Gastroesophageal sphincter (tissue), 4 donors: ENCODE data around the gene R3HDM2. TPM values are rescaled to one million over a fixed set of nuclear protein-coding genes. Genes with fewer than 3 reads are reported as not detected.
"Not testable (repeated sequence)": the region's sequence is repeated elsewhere in the genome, so short reads cannot be mapped to it uniquely, and the experiment has no call there.

Experiments used
- ATAC-seq: fragments of 150-250 bp; one replicate; pipeline ENCODE4 v1.9.1; 2016; ENCODE audit warnings: mild to moderate bottlenecking, moderate library complexity
- H3K27ac ChIP-seq, 4 donors: fragments of 200-600 bp; sonication (generic) in 3 of 4; 1 replicate in 3 of 4; 2 replicates in 1 of 4; pipeline ENCODE4 v1.5.1; 2016 to 2019
- H3K27me3 ChIP-seq: fragments of 200-600 bp; sonication (generic); one replicate; pipeline ENCODE4 v1.5.1; 2019
- H3K36me3 ChIP-seq, 2 donors: fragments of 200-600 bp; sonication (generic); one replicate each; pipeline ENCODE4 v1.5.1; 2019; ENCODE audit warnings: control low read depth in 1 of 2
- H3K4me1 ChIP-seq, 3 donors: fragments of 200-600 bp; sonication (generic); 1 replicate in 2 of 3; 2 replicates in 1 of 3; pipeline ENCODE4 v1.5.1; 2016 to 2019; ENCODE audit warnings: control low read depth in 2 of 3
- H3K4me3 ChIP-seq, 2 donors: fragments of 200-600 bp; sonication (generic); one replicate each; pipeline ENCODE4 v1.5.1; 2019; ENCODE audit warnings: mild to moderate bottlenecking in 1 of 2, moderate library complexity in 1 of 2
- H3K9me3 ChIP-seq, 3 donors: fragments of 200-600 bp; sonication (generic); one replicate each; pipeline ENCODE4 v1.5.1; 2017 to 2019; ENCODE audit warnings: control low read depth in 2 of 3
- EP300 ChIP-seq: sonication (generic); formaldehyde crosslinking; IDR thresholded peaks from one replicate; pipeline ENCODE4 v1.6.1; 2017; ENCODE audit warnings: antibody characterized with exemption, mild to moderate bottlenecking
- POLR2A ChIP-seq, 2 donors: fragments of 450-650 bp; IDR thresholded peaks; one replicate each; pipeline ENCODE4 v1.6.1; 2017; ENCODE audit warnings: antibody characterized with exemption in 2 of 2, mild to moderate bottlenecking in 2 of 2, moderate library complexity in 1 of 2
- POLR2AphosphoS5 ChIP-seq: sonication (generic); formaldehyde crosslinking; IDR thresholded peaks from one replicate; pipeline ENCODE4 v1.6.1; 2017; ENCODE audit warnings: antibody characterized with exemption
- WGBS, 2 donors: methylation state at CpG; one replicate each; pipeline ENCODE4 v1.1.5; 2018; ENCODE audit warnings: low coverage in 1 of 2; 5-methylcytosine and 5-hydroxymethylcytosine counted together
- total RNA-seq, 4 donors: library from RNA; depleted of rRNA; stranded (reverse); fragments of >200 nt; gene quantifications; one replicate each; pipeline ENCODE4 v1.1.0, GENCODE V29; 2016
- TF ChIP-seq, protein P1 (sequence below), 4 experiments: fragments of 200-600 bp in 2 of 4; fragments of 450-650 bp in 2 of 4; sonication (generic) in 1 of 4; IDR thresholded peaks; one replicate each; pipeline ENCODE4 v1.5.1; 2017 to 2019; ENCODE audit warnings: antibody characterized with exemption in 4 of 4, mild to moderate bottlenecking in 2 of 4, moderate library complexity in 2 of 4

The R3HDM2 gene
- total RNA-seq, 4 donors from 2014 or later, result 38.0 to 60.1 (median 45.9) TPM

DNA sequence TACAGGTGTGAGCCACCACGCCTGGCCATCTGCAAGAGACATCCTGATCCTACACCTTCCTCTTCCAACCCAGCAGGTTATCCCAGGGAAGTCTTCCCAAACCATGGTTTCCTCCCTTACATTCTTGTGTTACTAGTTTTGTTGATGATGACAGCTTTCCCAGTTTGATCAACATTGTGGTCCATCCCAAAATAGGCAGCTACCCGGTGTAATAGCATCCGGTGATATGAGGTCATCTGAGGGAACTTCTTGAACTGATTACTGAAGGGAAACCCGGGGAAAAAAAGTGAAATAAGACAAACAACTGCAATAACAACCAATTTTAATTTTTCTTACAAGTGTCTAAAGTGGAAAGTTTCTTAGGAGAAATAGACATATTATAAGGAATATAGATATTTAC is 134.6 kb downstream of the R3HDM2 start:
- H3K4me1 ChIP-seq, result no peaks in the 10 kb centered on the region
- no peak overlapping the region for H3K4me3 ChIP-seq
- 83 to 93% methylated on average over 3 to 4 of the region's 4 CpGs for WGBS, 2 donors
- TF ChIP-seq, protein P1, sequence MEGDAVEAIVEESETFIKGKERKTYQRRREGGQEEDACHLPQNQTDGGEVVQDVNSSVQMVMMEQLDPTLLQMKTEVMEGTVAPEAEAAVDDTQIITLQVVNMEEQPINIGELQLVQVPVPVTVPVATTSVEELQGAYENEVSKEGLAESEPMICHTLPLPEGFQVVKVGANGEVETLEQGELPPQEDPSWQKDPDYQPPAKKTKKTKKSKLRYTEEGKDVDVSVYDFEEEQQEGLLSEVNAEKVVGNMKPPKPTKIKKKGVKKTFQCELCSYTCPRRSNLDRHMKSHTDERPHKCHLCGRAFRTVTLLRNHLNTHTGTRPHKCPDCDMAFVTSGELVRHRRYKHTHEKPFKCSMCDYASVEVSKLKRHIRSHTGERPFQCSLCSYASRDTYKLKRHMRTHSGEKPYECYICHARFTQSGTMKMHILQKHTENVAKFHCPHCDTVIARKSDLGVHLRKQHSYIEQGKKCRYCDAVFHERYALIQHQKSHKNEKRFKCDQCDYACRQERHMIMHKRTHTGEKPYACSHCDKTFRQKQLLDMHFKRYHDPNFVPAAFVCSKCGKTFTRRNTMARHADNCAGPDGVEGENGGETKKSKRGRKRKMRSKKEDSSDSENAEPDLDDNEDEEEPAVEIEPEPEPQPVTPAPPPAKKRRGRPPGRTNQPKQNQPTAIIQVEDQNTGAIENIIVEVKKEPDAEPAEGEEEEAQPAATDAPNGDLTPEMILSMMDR (IDR thresholded peaks at IDR 0.05), result no peak
- TF ChIP-seq POLR2AphosphoS5 (no peak), EP300 (no peak), POLR2A (IDR thresholded peaks at IDR 0.05) (no peak)
- H3K27ac ChIP-seq, result no peak overlapping the region
- H3K36me3 ChIP-seq, result peaks cover 0 to 98% of the 10 kb centered on the region in 2 donors
- H3K9me3 ChIP-seq, result no peaks in the 10 kb centered on the region
- no peak for ATAC-seq
- no peaks in the 10 kb centered on the region for H3K27me3 ChIP-seq

DNA sequence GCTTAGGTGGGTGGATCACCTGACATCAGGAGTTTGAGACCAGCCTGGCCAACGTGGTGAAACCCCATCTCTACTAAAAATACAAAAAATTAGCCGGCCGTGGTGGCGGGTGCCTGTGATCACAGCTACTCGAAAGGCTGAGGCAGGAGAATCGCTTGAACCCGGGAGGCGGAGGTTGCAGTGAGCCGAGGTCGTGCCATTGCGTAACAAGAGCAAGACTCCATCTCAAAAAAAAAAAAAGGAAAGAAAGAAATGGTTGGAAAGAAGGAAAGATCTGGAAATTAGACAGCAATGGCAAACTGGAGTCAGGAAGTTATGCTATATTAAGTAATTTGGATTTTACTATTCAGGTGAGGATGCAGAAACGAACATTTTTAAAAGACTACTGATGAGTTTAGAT is 148.8 kb downstream of the R3HDM2 start:
- not testable (repeated sequence) for H3K9me3 ChIP-seq, ATAC-seq, H3K4me1 ChIP-seq, H3K4me3 ChIP-seq, H3K27me3 ChIP-seq, H3K27ac ChIP-seq
- peaks cover 0 to 99% of the 10 kb centered on the region in 2 donors for H3K36me3 ChIP-seq
- 75 to 87% methylated on average over 1 to 5 of the region's 12 CpGs for WGBS, 2 donors

DNA sequence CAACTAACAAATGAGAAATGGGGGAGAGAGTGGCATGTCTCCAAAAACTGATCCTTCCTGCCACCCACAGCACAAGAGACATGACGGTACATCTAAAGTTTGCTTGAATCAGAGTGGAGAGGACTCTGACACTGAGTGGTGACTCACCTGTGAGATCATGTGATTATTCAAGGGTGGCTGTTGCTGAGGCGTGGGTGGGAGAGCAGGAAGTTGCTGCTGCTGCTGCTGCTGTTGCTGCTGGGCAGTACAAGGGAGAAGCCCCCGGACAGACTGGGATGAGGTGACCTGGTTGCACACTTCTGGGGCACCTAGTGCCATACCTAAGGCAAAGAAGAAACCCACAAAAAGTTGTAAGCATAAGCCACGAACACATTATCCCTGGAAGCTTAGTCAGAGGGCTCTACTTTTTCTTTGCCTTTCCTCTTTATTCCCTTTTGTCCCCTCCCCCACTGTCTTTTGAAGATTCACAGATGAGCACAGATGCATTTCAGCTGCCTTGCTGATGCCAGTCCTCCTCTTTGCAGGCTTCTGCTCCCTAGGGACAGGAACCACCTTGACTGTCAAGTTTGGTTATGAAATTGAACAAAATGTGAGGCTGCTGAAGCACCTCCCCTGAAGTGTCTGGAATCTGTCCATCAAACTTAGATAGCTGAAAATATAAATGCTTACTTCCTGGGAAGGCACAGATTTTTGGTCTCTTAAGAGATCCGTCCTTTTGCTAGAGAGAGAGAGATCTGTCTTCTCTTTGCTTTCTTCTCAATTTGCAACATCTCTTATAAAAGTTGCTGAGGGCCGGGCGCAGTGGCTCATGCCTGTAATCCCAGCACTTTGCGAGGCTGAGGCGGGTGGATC is 150.4 kb downstream of the R3HDM2 start:
- 52 to 61% methylated on average over 5 to 9 of the region's 9 CpGs for WGBS, 2 donors
- no peak for ATAC-seq
- H3K27me3 ChIP-seq, result no peaks in the 10 kb centered on the region
- no peaks in the 10 kb centered on the region for H3K9me3 ChIP-seq
- TF ChIP-seq EP300 (no peak), POLR2A (IDR thresholded peaks at IDR 0.05) (no peak), POLR2AphosphoS5 (no peak)
- TF ChIP-seq, protein P1 (IDR thresholded peaks at IDR 0.05), result no peak
- peak overlapping the region in 1 of 4 donors; percentile 9 for H3K27ac ChIP-seq
- H3K4me1 ChIP-seq, result peaks cover 0 to 6% (median 0%) of the 10 kb centered on the region in 3 donors
- no peak overlapping the region for H3K4me3 ChIP-seq
- peaks cover 0 to 99% of the 10 kb centered on the region in 2 donors for H3K36me3 ChIP-seq

DNA sequence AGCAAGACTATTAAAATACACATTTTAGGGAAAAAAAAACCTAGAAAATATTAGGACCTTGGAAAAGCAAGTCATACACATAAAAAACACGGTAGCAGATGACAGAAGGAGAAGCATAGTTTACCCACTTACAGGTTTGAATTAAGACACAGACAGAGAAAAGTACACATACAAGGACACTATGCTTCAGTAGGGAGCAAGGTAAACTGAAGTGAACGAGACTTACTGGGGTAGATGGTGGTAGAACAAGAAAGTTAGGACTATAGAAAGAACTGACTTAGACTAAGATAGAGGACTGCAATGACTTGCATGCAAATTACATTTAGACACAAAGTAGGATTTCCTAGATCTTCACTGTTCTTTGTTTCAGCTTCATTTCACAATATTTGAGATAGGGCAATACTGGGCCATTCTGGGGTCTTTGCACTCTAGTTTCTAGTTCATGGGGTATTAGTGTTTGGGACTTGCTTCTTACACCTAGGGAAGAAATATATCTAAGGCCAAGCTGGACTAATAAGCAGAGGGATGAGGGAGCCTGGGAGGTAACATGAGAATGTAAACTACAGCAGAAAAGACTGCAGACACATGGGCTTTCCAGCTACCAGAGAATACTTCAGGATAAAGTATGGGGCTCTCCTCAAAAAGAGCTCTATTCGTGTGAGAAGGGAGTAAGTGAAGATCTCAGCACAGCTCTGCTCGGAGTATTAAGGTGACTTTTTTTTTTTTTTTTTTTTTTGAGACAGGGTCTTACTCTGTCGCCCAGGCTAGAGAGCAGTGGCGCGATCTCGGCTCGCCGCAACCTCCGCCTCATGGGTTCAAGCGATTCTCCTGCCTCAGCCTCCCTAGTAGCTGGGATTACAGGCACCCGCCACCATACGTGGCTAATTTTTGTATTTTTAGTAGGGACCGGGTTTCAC is 152.1 kb downstream of the R3HDM2 start:
- H3K4me1 ChIP-seq, result peaks cover 0 to 6% (median 0%) of the 10 kb centered on the region in 3 donors
- H3K4me3 ChIP-seq, result no peak overlapping the region
- no peaks in the 10 kb centered on the region for H3K27me3 ChIP-seq
- peaks cover 0 to 93% of the 10 kb centered on the region in 2 donors for H3K36me3 ChIP-seq
- TF ChIP-seq, protein P1 (IDR thresholded peaks at IDR 0.05), result no peak
- TF ChIP-seq POLR2A (IDR thresholded peaks at IDR 0.05) (no peak), POLR2AphosphoS5 (no peak), EP300 (no peak)
- ATAC-seq, result no peak
- H3K27ac ChIP-seq, result no peak overlapping the region
- no peaks in the 10 kb centered on the region for H3K9me3 ChIP-seq
- 80 to 91% methylated on average over 6 to 7 of the region's 15 CpGs for WGBS, 2 donors

DNA sequence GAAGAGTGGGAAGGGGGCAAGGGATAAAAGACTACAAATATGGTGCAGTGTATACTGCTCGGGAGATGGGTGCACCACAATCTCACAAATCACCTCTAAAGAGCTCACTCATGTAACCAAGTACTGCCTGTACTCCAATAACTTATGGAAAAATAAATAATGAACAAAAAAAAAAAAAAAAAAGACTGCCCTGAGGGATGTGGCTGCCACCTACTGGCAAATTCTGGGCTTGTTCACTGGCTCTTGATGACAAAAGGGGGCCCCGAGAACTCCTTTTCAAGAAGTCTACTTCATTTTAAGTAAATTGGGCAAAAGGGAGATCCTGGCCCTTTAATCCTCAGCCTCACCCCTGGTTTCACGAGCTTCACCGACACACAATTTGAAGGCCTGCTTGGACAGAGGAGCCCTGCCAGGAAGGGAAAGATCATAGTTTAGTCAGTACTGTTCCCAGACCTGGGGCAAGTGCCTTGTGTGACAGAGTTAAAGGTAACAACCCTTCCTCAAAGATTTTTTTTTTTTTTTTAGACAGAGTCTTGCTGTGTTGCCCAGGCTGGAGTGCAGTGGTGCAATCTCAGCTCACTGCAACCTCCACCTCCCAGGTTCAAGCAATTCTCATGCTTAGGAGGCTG is 153.8 kb downstream of the R3HDM2 start:
- Histone ChIP-seq H3K36me3 (peaks cover 0 to 93% of the 10 kb centered on the region in 2 donors), H3K27ac (no peak overlapping the region), H3K9me3 (no peaks in the 10 kb centered on the region), H3K4me1 (peaks cover 0 to 6% (median 0%) of the 10 kb centered on the region in 3 donors), H3K4me3 (no peak overlapping the region), H3K27me3 (no peaks in the 10 kb centered on the region)
- TF ChIP-seq, protein P1 (IDR thresholded peaks at IDR 0.05), result no peak
- TF ChIP-seq EP300, result no peak
- TF ChIP-seq POLR2A (IDR thresholded peaks at IDR 0.05), result no peak
- no peak for TF ChIP-seq POLR2AphosphoS5
- ATAC-seq, result no peak
- 71% methylated on average over 4 of the region's 4 CpGs; no CpG with 5 or more reads in 1 of the 2 donors for WGBS, 2 donors

DNA sequence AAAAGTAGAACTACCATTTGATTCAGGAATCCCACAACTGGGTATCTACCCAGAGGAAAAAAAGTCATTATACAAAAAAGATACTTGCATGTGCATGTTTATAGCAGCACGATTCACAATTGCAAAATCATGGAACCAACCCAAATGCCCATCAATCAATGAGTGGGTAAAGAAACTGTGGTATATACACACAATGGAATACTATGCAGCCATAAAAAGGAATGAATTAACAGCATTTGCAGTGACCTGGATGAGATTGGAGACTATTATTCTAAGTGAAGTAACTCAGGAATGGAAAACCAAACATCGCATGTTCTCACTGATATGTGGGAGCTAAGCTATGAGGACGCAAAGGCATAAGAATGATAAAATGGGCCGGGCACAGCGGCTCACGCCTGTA is 154.6 kb downstream of the R3HDM2 start:
- not testable (repeated sequence) for ATAC-seq, H3K4me3 ChIP-seq, H3K9me3 ChIP-seq, H3K27ac ChIP-seq, H3K4me1 ChIP-seq, H3K27me3 ChIP-seq
- WGBS, 2 donors, result 92 to 100% methylated on average over 3 to 6 of the region's 6 CpGs
- H3K36me3 ChIP-seq, result peaks cover 0 to 93% of the 10 kb centered on the region in 2 donors
